Daoy (cell line): ENCODE measurements around the gene ZNF189. TPM values are rescaled to one million over a fixed set of nuclear protein-coding genes. Genes with fewer than 3 reads are reported as not detected.

Experiments used
- DNase-seq: peaks from one replicate; pipeline ENCODE4 v3.0.0-alpha.2; 2015; ENCODE audit warnings: low read depth
- total RNA-seq: library from RNA; depleted of rRNA; stranded (reverse); fragments of >200 nt; shearing (Covaris generic); gene quantifications from 2 replicates; pipeline ENCODE4 v1.2.3, GENCODE V29; 2014; rRNA removed

ZNF189 gene
- total RNA-seq = 11.7 and 15.2 TPM in 2 replicates

GRCh38 chr9:101398068-101398929, at the start of gene ZNF189, which contains the start of gene MRPL50:
Gene ZNF189, plus strand, starts transcription at chr9:101398851. Its CDS starts 306 bp downstream, at chr9:101399157.
Gene MRPL50, minus strand, starts transcription at chr9:101398618. Its CDS starts 26 bp downstream, at chr9:101398592.
- peak; percentile 100 for DNase-seq

- DNase-seq = no peak
Measured at GRCh38 chr9:101350285-101350684, 48.4 kb upstream of the ZNF189 start.

GRCh38 chr9:101352892-101353463, 45.7 kb upstream of the ZNF189 start:
- no peak for DNase-seq

- DNase-seq = no peak
Measured at GRCh38 chr9:101353683-101354082, 45.0 kb upstream of the ZNF189 start.

- peak; percentile 30 for DNase-seq
Measured at GRCh38 chr9:101354143-101354764, 44.4 kb upstream of the ZNF189 start.

GRCh38 chr9:101354765-101355708, 43.6 kb upstream of the ZNF189 start:
- DNase-seq = no peak

GRCh38 chr9:101356619-101357018, 42.0 kb upstream of the ZNF189 start:
- DNase-seq = no peak

GRCh38 chr9:101359679-101360078, 39.0 kb upstream of the ZNF189 start:
- no peak for DNase-seq

- DNase-seq = no peak
Measured at GRCh38 chr9:101360647-101361046, 38.0 kb upstream of the ZNF189 start.

GRCh38 chr9:101362450-101362849, 36.2 kb upstream of the ZNF189 start:
- no peak for DNase-seq

- DNase-seq = no peak
Measured at GRCh38 chr9:101365181-101365580, 33.5 kb upstream of the ZNF189 start.

- no peak for DNase-seq
Measured at GRCh38 chr9:101366038-101366756, 32.5 kb upstream of the ZNF189 start.

GRCh38 chr9:101367323-101367722, 31.3 kb upstream of the ZNF189 start:
- no peak for DNase-seq

GRCh38 chr9:101369286-101369685, 29.4 kb upstream of the ZNF189 start:
- DNase-seq = peak; percentile 66

GRCh38 chr9:101369884-101370531, 28.6 kb upstream of the ZNF189 start:
- no peak for DNase-seq

- DNase-seq = no peak
Measured at GRCh38 chr9:101371813-101372212, 26.8 kb upstream of the ZNF189 start.

GRCh38 chr9:101372327-101373118, 26.1 kb upstream of the ZNF189 start:
- no peak for DNase-seq

GRCh38 chr9:101375546-101375945, 23.1 kb upstream of the ZNF189 start:
- DNase-seq = peak; percentile 62

GRCh38 chr9:101376111-101376848, 22.4 kb upstream of the ZNF189 start:
- DNase-seq = peak; percentile 40
